Stimulated activated CD8-positive, alpha-beta memory T cell treated with anti-CD3 and anti-CD28 coated beads, Interleukin-7, amount 100 ng/mL, for 1 hour (primary cell): ENCODE results near the gene TNFAIP8L3.

ENCODE experiments used
- DNase-seq, 2 donors: peaks; one replicate each; pipeline ENCODE4 v3.0.0-alpha.2; 2020; ENCODE audit warnings: low read depth in 2 of 2

TNFAIP8L3 gene

GRCh38 chr15:51117270-51117669 is 22.6 kb upstream of the TNFAIP8L3 start:
- DNase-seq: no peak

GRCh38 chr15:51114437-51115119 is 19.9 kb upstream of the TNFAIP8L3 start:
- no peak for DNase-seq

GRCh38 chr15:51112078-51112477 is 17.4 kb upstream of the TNFAIP8L3 start:
- no peak for DNase-seq

- no peak for DNase-seq
Observed at GRCh38 chr15:51111061-51111460, 16.4 kb upstream of the TNFAIP8L3 start.

- DNase-seq: no peak
Observed at GRCh38 chr15:51110171-51110570, 15.5 kb upstream of the TNFAIP8L3 start.

- no peak for DNase-seq
Observed at GRCh38 chr15:51108933-51109550, 14.3 kb upstream of the TNFAIP8L3 start.

GRCh38 chr15:51107612-51108011 is 12.9 kb upstream of the TNFAIP8L3 start:
- DNase-seq: no peak

GRCh38 chr15:51106481-51106880 is 11.8 kb upstream of the TNFAIP8L3 start:
- DNase-seq: no peak

GRCh38 chr15:51105430-51106016 is 10.8 kb upstream of the TNFAIP8L3 start:
- no peak for DNase-seq

GRCh38 chr15:51104512-51104911 is 9.8 kb upstream of the TNFAIP8L3 start:
- no peak for DNase-seq

GRCh38 chr15:51103330-51103729 is 8.6 kb upstream of the TNFAIP8L3 start:
- no peak for DNase-seq

GRCh38 chr15:51100785-51101489 is 6.2 kb upstream of the TNFAIP8L3 start:
- no peak for DNase-seq

- no peak for DNase-seq
Observed at GRCh38 chr15:51099185-51099584, 4.5 kb upstream of the TNFAIP8L3 start.

GRCh38 chr15:51098331-51098619 is 3.6 kb upstream of the TNFAIP8L3 start:
- DNase-seq: no peak

- no peak for DNase-seq
Observed at GRCh38 chr15:51097553-51098330, 3.0 kb upstream of the TNFAIP8L3 start.

GRCh38 chr15:51096976-51097375 is 2.3 kb upstream of the TNFAIP8L3 start:
- no peak for DNase-seq

GRCh38 chr15:51095681-51096331 is 1.1 kb upstream of the TNFAIP8L3 start:
- DNase-seq: no peak

GRCh38 chr15:51093839-51094605 is 684 bp downstream of the TNFAIP8L3 start:
- no peak for DNase-seq

GRCh38 chr15:51093488-51093838 is 1.2 kb downstream of the TNFAIP8L3 start:
- DNase-seq: no peak

GRCh38 chr15:51092480-51093040 is 2.1 kb downstream of the TNFAIP8L3 start:
- no peak for DNase-seq

- DNase-seq: no peak
Observed at GRCh38 chr15:51090753-51091152, 4.0 kb downstream of the TNFAIP8L3 start.
